HCT116 (cell line): ENCODE measurements around the gene IGFN1. TPM values are rescaled to one million over a fixed set of nuclear protein-coding genes. Genes with fewer than 3 reads are reported as not detected.
"Not testable (repeated sequence)": the region's sequence is repeated elsewhere in the genome, so short reads cannot be mapped to it uniquely, and the experiment has no call there.

ENCODE experiments used
- ATAC-seq: fragments of 200-7000 bp; cut with Tn5 transposase; 2 replicates; pipeline ENCODE4 v1.9.1; 2020; ENCODE audit warnings: mild to moderate bottlenecking, moderate library complexity
- BruUV-seq: library from RNA; stranded (reverse); fragments of 400-500 nt; replicated peaks from 2 replicates; lab custom pipeline; 2021; lab: Mats Ljungman, UMichigan
- CTCF ChIA-PET: fragments of 300-600 bp; sonication (Branson Sonifier 250); formaldehyde crosslinking; loops from one replicate; lab custom pipeline; 2021; ENCODE audit warnings: antibody characterized with exemption; lab: Charles Lee
- POLR2A ChIA-PET: fragments of 300-600, 350-600 bp; sonication (Branson Sonifier 250); formaldehyde crosslinking; loops from one replicate; lab custom pipeline; 2021; ENCODE audit warnings: antibody characterized with exemption; lab: Charles Lee
- RAD21 ChIA-PET, 2 experiments: fragments of 300-600 bp; sonication (Branson Sonifier 250); formaldehyde crosslinking; loops; one replicate each; lab custom pipeline; 2023; ENCODE audit warnings: low total read pairs in 2 of 2; ENCODE audit not compliant: uncharacterized antibody in 2 of 2, unreplicated experiment in 2 of 2, low non-redundant PET in 1 of 2; lab: Charles Lee
- DNase-seq: peaks from one replicate; pipeline ENCODE4 v3.0.0-alpha.2; 2010; ENCODE audit warnings: low read depth, low spot score
- H2AFZ ChIP-seq: fragments of 200-600 bp; shearing (Covaris generic), sonication (generic); 2 replicates; pipeline ENCODE4 v1.6.1; 2017; ENCODE audit warnings: low read depth, mixed run types, mixed read lengths, antibody characterized with exemption, low read length; ENCODE audit not compliant: poor library complexity, severe bottlenecking
- H3K27ac ChIP-seq: 2 replicates; pipeline ENCODE4 v1.5.1; 2012; ENCODE audit warnings: low read depth, low read length
- H3K27me3 ChIP-seq: fragments of 200-600 bp; sonication (generic); 2 replicates; pipeline ENCODE4 v1.6.1; 2016; ENCODE audit warnings: mixed run types, low read length, mixed read lengths; ENCODE audit not compliant: insufficient read depth
- H3K36me3 ChIP-seq, 2 experiments: fragments of 200-500 bp in 1 of 2; fragments of 200-600 bp in 1 of 2; sonication (Bioruptor generic) in 1 of 2; sonication (generic) in 1 of 2; 2 replicates each; pipeline versions ENCODE4 v1.5.1 to v1.6.1; 2014 to 2016; ENCODE audit warnings: low read length in 2 of 2, inconsistent platforms in 1 of 2, mixed read lengths in 1 of 2, mixed run types in 1 of 2; ENCODE audit not compliant: insufficient read depth in 2 of 2, control insufficient read depth in 1 of 2
- H3K4me1 ChIP-seq, 2 experiments: fragments of 200-600 bp in 1 of 2; sonication (generic) in 1 of 2; 2 replicates each; pipeline versions ENCODE4 v1.5.1 to v1.6.1; 2012 to 2017; ENCODE audit warnings: low read length in 2 of 2, inconsistent platforms in 1 of 2, mild to moderate bottlenecking in 1 of 2, mixed read lengths in 1 of 2, mixed run types in 1 of 2, moderate library complexity in 1 of 2; ENCODE audit not compliant: insufficient read depth in 2 of 2, control insufficient read depth in 1 of 2
- H3K4me2 ChIP-seq: fragments of 200-600 bp; sonication (generic); 2 replicates; pipeline ENCODE4 v1.6.1; 2017; ENCODE audit warnings: mixed run types, low read length, mixed read lengths
- H3K4me3 ChIP-seq, 2 experiments: fragments of 200-600 bp in 1 of 2; sonication (generic) in 1 of 2; replicated peaks in 1 of 2; 2 replicates each; pipeline ENCODE4 v1.5.1; 2011 to 2016; ENCODE audit warnings: low read length in 2 of 2, control low read depth in 1 of 2, low read depth in 1 of 2, mild to moderate bottlenecking in 1 of 2, mixed read lengths in 1 of 2, mixed run types in 1 of 2
- H3K79me2 ChIP-seq: fragments of 200-600 bp; sonication (generic); 2 replicates; pipeline ENCODE4 v1.6.1; 2017; ENCODE audit warnings: mild to moderate bottlenecking, mixed run types, low read length, moderate library complexity, mixed read lengths; ENCODE audit not compliant: insufficient read depth
- H3K9ac ChIP-seq: fragments of 200-600 bp; sonication (generic); 2 replicates; pipeline ENCODE4 v1.6.1; 2016; ENCODE audit warnings: low read length, mixed read lengths
- H3K9me2 ChIP-seq: fragments of 200-600 bp; sonication (generic), shearing (Covaris generic); 2 replicates; pipeline ENCODE4 v1.6.1; 2017; ENCODE audit warnings: mixed run types, mild to moderate bottlenecking, moderate library complexity; ENCODE audit not compliant: insufficient read depth
- H3K9me3 ChIP-seq, 2 experiments: fragments of 200-500 bp in 1 of 2; fragments of 200-600 bp in 1 of 2; sonication (Bioruptor generic) in 1 of 2; sonication (generic) in 1 of 2; 2 replicates each; pipeline ENCODE4 v1.6.1; 2014 to 2017; ENCODE audit warnings: low read length in 2 of 2, mixed read lengths in 2 of 2, inconsistent platforms in 1 of 2, low read depth in 1 of 2, mild to moderate bottlenecking in 1 of 2, mixed run types in 1 of 2, moderate library complexity in 1 of 2; ENCODE audit not compliant: control insufficient read depth in 1 of 2, insufficient read depth in 1 of 2
- H4K20me1 ChIP-seq: fragments of 200-600 bp; sonication (generic), shearing (Covaris generic); 2 replicates; pipeline ENCODE4 v1.6.1; 2017; ENCODE audit warnings: mixed run types, mild to moderate bottlenecking, moderate library complexity; ENCODE audit not compliant: insufficient read depth
- CBX3 ChIP-seq: IDR thresholded peaks from 2 replicates; pipeline ENCODE4 v1.6.1; 2012; ENCODE audit warnings: low read depth
- intact Hi-C: fragments of 100-400 bp; cut with micrococcal nuclease; formaldehyde crosslinking; loops from 2 replicates; pipeline ENCODE4 v1.10.0; 2022
- total RNA-seq: library from RNA; stranded (reverse); gene quantifications from one replicate; pipeline ENCODE4 v1.2.1, GENCODE V29; 2021; ENCODE audit not compliant: unreplicated experiment
- TF ChIP-seq, protein P1 (sequence below), 3 experiments: fragments of 200-600 bp in 1 of 3; sonication (generic) in 1 of 3; IDR thresholded peaks in 2 of 3; conservative IDR thresholded peaks in 1 of 3; 2 replicates each; pipeline ENCODE4 v1.5.1; 2012 to 2017; ENCODE audit warnings: low read depth in 2 of 3, low read length in 2 of 3, antibody characterized with exemption in 1 of 3, borderline replicate concordance in 1 of 3, control low read depth in 1 of 3, mild to moderate bottlenecking in 1 of 3, mixed read lengths in 1 of 3, mixed run types in 1 of 3, moderate library complexity in 1 of 3; ENCODE audit not compliant: insufficient read depth in 1 of 3

IGFN1 gene
- total RNA-seq, 1 experiment from 2014 or later: not detected

DNA sequence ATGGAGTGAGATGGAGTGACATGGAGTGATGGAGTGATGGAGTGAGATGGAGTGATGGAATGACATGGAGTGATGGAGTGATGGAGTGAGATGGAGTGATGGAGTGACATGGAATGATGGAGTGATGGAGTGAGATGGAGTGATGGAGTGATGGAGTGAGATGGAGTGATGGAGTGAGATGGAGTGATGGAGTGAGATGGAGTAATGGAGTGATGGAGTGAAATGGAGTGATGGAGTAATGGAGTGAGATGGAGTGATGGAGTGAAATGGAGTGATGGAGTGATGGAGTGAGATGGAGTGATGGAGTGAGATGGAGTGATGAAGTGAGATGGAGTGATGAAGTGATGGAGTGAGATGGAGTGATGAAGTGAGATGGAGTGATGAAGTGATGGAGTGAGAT is 67.5 kb downstream of the IGFN1 start:
- POLR2A ChIA-PET, H3K4me3 ChIP-seq, ATAC-seq, RAD21 ChIA-PET, H4K20me1 ChIP-seq, H3K79me2 ChIP-seq, intact Hi-C loops, H3K27ac ChIP-seq, H3K9me3 ChIP-seq, H3K36me3 ChIP-seq, H3K9ac ChIP-seq, DNase-seq, BruUV-seq, H3K27me3 ChIP-seq, H3K9me2 ChIP-seq, H3K4me2 ChIP-seq, H2AFZ ChIP-seq: not testable (repeated sequence)
- CTCF ChIA-PET: interaction anchor here (3.4 kb wide), 1 partner anchor 89 kb away, joined by 31 read pairs; no protein-coding TSS in a partner anchor
- H3K4me1 ChIP-seq: peaks cover 15 to 23% of the 10 kb centered on the region in 2 experiments

DNA sequence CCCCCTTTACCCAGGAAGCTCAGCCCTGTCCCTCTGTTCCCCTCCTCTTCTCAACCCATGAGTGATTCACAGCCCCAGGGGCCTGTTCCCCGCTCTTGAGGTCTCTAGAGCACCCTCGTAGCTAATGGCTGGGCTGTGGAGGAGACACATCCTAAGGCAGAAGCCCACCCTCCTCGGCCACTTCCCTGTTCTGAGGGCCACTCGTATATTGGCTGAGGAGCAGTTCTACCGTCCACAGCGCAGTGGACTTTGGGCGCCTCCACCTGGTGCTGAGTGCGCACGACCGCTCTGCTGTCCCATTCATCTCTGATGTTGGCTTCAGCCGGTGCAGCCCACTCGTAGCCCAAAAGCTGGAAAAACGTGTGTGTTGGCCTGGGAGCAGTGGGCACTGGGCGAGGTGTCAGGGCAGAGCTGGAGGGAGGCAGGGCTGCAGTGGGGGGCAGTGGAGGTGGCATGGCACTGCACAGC is 68.2 kb downstream of the IGFN1 start:
- no peak for ATAC-seq
- no TSS peak for BruUV-seq
- H3K9me2 ChIP-seq: no peaks in the 10 kb centered on the region
- H3K27ac ChIP-seq: peak overlapping the region; percentile 68; the same call in 1 of the 2 replicates
- H2AFZ ChIP-seq: peak overlapping the region; percentile 14
- H3K9me3 ChIP-seq: no peaks in the 10 kb centered on the region
- POLR2A ChIA-PET: interaction anchor here (0.8 to 0.9 kb wide), 2 partner anchors 41 to 100 kb away, joined by 3 to 4 read pairs; no protein-coding TSS in a partner anchor
- RAD21 ChIA-PET: interaction anchor here in 1 of 2 experiments (1.6 kb wide), 1 partner anchor 102 kb away, joined by 6 read pairs; no protein-coding TSS in a partner anchor
- CTCF ChIA-PET: interaction anchor here (1.2 to 3.4 kb wide), 5 partner anchors 31 to 254 kb away, joined by 3 to 31 read pairs (median 11); no protein-coding TSS in a partner anchor
- no peaks in the 10 kb centered on the region for H4K20me1 ChIP-seq
- no peaks in the 10 kb centered on the region for H3K79me2 ChIP-seq
- H3K9ac ChIP-seq: no peak overlapping the region
- intact Hi-C loops: no loop called here
- peak overlapping the region; percentile 100 for H3K4me2 ChIP-seq
- H3K4me1 ChIP-seq: peaks cover 15 to 23% of the 10 kb centered on the region in 2 experiments
- TF ChIP-seq CBX3: no peak
- TF ChIP-seq, protein P1, sequence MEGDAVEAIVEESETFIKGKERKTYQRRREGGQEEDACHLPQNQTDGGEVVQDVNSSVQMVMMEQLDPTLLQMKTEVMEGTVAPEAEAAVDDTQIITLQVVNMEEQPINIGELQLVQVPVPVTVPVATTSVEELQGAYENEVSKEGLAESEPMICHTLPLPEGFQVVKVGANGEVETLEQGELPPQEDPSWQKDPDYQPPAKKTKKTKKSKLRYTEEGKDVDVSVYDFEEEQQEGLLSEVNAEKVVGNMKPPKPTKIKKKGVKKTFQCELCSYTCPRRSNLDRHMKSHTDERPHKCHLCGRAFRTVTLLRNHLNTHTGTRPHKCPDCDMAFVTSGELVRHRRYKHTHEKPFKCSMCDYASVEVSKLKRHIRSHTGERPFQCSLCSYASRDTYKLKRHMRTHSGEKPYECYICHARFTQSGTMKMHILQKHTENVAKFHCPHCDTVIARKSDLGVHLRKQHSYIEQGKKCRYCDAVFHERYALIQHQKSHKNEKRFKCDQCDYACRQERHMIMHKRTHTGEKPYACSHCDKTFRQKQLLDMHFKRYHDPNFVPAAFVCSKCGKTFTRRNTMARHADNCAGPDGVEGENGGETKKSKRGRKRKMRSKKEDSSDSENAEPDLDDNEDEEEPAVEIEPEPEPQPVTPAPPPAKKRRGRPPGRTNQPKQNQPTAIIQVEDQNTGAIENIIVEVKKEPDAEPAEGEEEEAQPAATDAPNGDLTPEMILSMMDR (IDR thresholded peaks at IDR 0.05 in 2 of 3, conservative IDR thresholded peaks at IDR 0.05 in 1 of 3; ENCODE audit: borderline replicate concordance in 1 of 3, insufficient read depth in 1 of 3, low read depth in 2 of 3, low read length in 2 of 3): peak in 2 of 3 experiments; percentile 12 to 23; a peak in 2 of 6 replicates
- H3K27me3 ChIP-seq: no peaks in the 10 kb centered on the region
- no peak overlapping the region for H3K4me3 ChIP-seq
- H3K36me3 ChIP-seq: no peaks in the 10 kb centered on the region
- DNase-seq: no peak
